ENCODE data around the gene TRIM24.

The TRIM24 gene

DNA sequence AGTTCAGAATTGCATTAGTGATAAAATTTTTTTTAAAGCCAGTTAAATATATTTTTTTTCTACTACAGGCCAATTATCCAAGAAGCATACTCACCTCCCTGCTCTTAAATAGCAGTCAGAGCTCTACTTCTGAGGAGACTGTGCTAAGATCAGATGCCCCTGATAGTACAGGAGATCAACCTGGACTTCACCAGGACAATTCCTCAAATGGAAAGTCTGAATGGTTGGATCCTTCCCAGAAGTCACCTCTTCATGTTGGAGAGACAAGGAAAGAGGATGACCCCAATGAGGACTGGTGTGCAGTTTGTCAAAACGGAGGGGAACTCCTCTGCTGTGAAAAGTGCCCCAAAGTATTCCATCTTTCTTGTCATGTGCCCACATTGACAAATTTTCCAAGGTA is 119.1 kb downstream of the TRIM24 start:
- DNase-seq (ENCODE audit: low read depth), result no peak

DNA sequence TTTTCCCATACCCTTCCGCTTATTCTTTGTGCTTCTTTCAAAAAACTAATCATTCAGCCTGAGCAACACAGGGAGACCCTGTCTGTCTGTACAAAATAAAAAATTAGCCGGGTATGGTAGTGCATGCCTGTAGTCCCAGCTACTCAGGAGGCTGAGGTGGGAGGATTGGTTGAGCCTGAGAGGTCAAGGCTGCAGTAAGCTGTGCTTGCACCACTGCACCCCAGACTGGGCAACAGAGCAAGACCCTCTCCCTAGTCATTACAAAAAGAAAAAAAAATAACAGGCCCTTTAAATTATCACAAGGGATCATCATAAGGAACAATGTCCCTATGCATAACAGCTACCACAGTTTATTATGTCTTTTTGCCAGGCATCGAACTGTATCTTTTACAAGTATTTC is 119.6 kb downstream of the TRIM24 start:
- no peak for DNase-seq (ENCODE audit: low read depth)

DNA sequence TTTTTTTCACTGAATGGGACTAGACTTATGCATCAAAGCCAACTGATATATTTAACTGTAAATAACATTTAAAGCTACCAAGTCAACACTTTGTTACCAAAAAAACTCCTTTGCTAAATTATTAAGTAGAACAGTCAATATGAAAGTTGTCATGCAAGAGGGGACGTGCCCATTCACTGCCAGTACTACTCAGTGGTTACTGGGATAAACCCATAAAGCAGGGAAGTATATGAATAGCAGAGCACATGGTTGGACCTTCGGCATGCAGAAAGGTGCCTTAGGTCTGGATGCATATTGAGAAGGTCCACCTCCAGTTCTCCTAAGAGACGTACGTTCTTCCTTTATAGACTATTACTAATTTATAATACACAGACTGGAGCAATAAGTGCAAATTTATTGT is 121.0 kb downstream of the TRIM24 start:
- DNase-seq (ENCODE audit: low read depth), result no peak

DNA sequence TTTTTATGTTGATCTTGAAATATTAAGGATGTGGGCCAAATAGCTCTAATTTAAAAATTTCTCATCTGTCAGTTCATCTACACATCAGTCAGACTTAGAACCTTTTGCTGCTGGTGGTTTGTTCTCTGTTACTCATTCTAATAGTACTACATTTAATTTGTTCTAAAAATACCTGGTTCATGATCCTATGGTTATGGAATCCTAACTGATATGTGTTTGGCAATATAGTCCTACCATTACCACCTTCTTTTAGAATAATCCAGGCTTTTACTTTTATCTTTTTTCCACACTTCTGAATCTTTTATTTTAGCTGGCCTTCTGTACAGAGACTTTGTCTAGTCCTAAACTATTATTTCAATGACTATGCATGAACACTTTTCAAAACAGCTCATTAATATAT is 124.2 kb downstream of the TRIM24 start:
- no peak for DNase-seq (ENCODE audit: low read depth)

DNA sequence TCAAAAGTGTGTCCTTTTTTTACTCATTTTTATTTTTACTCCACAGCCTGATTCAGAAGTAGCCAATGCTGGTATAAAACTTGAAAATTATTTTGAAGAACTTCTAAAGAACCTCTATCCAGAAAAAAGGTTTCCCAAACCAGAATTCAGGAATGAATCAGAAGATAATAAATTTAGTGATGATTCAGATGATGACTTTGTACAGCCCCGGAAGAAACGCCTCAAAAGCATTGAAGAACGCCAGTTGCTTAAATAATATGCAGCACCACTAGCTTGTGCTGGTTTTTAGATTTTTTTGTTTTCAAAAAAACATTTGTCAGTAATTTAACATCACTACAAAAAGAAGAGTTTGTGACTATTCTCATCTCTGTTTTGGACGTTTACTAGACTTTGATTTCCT is 124.6 kb downstream of the TRIM24 start:
- no peak for DNase-seq (ENCODE audit: low read depth)

DNA sequence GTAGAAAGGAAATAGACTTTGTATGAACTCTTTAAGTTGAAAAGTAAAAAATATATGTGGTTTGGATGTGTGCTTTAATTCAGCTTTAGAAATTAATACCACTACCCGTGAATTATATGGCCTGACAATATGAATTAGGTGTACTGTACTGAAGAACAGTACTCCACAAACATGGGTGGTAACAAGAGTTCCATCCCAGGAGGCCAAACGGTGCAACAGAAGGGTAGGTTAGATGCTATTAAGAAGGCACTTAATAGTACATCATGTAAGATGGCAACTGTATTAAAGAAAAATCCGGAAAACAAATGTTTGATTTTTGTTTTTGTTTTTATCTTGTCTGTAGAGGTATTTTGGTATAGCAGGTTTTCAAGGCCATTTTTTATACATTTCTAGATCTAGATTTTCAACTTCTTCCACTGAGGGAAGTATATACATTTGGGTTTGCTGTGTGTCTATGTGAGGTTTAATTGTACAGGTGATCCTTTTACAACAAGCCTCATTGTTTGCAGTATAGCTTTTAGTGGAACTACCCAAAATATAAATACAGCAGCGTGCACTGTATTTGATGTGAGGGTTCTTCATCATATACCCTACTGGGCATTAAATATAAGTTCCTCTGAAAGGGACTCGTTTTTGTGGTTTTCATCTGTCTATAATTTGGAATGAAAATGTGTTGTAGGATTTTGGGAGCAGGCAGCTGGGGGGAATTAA is 125.4 kb downstream of the TRIM24 start:
- no peak for DNase-seq (ENCODE audit: low read depth)

DNA sequence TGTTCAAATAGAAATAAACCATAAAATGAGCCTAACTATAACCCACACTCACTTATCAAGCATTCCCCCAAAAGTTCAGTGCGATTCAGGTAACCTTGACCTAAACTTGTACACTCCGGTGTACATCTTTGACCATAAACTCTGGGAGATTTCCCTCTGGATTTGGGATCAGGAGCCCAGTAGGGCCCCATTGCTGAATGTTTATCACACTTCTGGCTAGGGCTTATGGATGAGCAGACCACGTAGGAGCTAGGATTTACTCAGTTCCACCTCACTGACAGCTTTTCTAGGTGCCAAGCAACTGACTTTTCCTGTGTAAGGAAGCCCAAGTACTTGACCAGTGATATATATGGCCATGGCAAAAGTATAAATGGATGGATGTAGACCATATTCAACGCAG is 127.4 kb downstream of the TRIM24 start:
- no peak for DNase-seq (ENCODE audit: low read depth)

DNA sequence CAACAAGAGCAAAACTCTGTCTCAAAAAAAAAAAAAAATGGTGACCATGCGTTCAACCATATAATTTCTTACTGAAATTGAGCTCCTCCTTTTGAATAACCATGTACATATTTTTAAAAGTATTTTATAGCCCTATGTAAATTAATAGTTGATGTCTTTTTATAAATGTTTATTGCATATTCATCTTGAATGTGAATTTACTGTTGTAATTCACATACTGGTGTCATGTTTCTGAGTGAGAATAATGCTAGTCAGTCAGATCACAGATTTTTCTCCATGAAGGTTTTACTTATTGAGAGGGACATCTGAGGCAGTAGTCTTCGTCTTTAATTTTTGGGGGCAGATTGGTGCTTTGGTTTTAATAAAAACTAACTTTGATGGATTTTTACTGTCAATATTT is 128.9 kb downstream of the TRIM24 start:
- DNase-seq (ENCODE audit: low read depth), result no peak

DNA sequence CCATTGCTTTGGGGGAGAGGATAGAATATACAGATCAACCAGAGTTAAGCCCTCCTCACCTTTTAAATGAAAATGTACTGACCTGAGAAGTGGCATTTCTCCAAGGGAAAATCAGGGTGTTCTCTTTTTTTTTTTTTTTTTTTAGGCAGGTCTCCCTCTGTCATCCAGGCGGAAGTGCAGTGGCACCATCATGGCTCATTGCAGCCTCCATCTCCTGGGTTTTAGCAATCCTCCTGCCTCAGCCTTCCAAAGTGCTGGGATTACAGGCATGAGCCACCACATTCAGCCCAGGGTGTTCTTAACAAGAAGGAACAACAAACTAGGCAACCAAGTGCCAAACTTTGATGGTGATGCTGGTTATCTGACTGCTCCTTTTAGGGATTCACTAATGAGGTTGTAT is 130.1 kb downstream of the TRIM24 start:
- no peak for DNase-seq (ENCODE audit: low read depth)

DNA sequence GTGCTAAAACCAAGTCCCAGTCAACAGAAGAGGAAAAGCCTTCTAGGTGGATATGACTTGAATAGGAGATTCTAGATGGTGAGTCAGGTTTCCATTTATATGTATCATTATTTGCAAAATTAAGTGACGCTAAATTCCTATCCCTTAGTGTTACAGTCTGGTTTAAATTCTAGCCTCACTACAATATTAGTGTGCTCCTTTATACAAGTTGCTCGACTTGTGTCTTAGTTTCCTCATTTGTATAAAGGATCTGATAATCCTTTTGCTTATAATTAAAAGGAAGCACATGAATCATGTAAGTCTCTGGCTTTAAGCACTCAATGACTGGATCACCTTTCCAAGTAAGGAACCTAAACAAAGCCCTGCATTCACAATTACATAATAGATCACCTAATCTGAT is 135.4 kb downstream of the TRIM24 start:
- no peak for DNase-seq (ENCODE audit: low read depth)

DNA sequence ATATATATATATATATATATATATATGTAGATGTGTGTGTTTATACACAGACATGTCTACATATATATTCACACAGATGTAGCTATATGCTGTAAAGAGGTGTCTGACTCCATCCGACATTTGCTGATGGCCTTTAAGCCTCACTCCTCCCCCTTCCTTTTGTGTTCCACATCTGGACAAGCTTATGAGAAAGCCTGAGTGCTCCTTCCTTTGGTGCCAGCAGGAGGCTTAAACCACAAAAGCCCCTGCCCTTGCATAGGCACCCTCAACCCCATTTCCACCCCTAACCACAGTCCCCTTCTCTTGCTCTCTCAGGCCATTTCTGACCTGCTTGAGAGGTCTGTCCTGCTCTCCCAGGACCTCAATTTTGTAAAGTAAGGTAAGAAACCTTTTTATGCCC is 142.4 kb downstream of the TRIM24 start:
- no peak for DNase-seq (ENCODE audit: low read depth)

DNA sequence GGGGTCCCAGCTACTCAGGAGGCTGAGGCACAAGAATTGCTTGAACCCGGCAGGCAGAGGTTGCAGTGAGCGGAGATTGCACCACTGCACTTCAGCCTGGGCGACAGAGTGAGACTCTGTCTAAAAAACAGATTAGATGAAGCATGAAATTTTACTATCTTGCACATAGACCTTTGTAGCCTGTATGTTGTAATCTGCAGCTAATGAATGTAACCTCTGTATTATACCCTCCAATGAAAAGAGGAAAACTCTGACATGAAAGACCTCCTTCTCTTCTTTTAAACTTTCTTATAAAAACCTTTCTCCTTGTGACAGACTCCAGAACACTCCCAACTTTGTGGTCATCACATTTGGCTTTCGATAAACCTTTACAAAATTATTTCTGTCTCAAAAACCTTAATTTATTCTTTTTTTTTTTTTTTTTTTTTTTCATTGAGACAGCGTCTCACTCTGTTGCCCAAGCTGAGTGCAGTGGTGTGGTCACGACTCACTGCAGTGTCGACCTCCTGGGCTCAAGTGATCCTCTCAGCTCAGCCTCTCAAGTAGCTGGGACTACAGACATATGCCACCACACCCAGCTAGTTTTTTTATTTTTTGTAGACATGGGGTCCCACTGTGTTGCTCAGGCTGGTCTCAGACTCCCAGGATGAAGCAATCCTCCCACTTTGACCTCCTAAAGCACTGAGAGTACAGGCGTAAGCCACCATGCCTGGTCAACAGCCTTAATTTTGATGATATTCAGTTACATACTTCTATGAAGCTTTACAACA is 143.7 kb downstream of the TRIM24 start:
- no peak for DNase-seq (ENCODE audit: low read depth)

DNA sequence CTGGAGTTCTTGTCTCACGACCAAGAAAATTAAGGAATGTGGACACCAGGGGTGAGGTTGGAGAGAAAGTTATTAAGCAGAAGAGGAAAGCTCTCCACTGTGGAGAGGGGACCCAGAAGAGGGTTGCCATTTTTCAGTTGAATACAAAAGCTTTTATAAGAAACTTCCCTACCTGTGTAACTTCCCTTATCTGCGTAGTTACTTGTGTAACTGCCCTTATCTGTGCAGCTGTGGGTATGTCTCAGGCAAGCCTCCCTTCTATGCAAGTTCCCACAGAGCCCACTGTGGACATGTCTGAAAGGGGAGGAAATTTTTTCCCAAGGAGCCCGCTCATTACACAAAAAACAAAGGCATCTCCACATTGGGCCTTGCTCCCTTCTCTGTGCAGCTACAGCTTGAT is 146.2 kb downstream of the TRIM24 start:
- DNase-seq (ENCODE audit: low read depth), result no peak

DNA sequence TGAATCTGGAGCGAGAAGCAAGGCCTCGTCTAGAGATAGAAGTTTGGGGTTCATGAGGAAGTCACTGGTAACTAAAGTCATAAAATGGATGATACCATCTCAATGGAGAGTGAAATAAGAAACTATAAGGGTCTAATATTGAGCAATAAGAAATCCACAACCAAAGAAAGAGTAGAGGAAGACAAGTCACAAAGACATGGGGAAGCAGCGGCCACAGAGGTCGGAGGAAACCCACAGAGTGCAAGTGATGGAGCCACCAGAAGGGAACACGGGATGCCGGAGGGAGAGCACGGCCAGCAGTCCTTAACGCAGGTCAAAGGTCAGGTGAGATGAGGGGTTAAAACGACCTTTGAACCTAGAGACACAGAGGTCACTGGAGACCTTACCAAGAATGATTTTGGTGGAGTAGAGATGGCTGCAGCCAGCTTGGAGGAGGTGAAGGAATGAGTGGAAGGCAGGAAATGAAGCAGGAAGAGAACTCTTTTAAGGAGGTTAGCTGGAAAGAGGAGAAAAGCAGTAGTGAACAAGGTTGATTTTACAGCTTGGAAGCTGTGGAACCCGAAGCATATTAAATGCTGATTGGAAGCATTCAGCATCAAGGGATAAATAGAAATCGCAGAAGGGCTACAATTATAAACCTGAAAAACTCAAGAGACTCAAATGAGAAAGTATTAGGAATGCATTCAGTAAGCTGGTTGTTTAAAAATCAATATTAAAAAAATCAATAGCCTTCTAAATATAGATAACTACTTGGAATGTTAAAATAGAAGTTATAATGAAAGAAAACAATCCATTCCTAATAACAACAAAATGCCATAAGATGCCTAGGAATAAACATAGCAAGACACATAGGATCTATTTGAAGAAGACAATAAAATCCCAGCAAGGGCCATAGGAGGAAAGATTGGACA is 147.4 kb downstream of the TRIM24 start:
- no peak for DNase-seq (ENCODE audit: low read depth)

DNA sequence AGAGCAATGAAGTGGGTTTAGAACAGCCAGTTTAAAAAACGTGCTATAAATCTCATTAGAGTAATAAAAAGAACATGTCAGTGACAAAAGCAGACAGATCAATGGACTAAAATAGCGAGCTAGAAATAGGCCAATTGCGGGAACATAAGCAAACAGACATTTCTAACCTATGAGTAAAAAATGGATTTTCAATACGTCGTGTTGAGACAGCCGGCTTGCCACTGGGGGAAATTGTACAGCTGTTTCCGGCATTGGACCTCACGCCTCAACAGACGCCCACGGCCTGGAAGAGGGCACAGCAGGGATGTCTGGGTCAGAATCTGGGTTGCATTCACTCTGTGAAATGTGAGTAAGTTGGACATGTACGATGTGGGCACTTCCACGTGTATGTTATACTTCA is 148.2 kb downstream of the TRIM24 start:
- no peak for DNase-seq (ENCODE audit: low read depth)

DNA sequence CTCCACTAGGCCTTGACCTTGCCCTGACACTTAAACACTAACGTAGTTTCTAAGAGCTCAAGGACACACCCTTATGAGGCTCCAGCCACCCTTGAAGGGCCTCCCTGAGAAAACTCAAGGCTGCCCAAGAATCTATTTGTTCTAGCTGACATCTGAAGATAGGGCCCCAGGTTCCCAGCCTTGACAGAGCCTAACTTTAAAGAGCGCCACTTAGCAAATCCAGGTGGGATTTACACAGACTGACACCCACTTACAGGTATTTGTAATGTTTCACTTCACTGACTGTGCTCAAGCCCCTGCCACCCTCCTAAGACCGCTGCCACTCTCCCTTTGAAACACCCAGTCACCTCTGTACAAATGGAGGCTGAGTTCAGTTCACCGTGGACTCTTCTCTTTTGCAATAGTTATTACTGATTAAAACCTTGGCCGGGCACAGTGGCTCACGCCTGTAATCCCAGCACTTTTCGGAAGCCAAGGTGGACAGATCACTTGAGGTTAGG is 150.7 kb downstream of the TRIM24 start:
- no peak for DNase-seq (ENCODE audit: low read depth)

DNA sequence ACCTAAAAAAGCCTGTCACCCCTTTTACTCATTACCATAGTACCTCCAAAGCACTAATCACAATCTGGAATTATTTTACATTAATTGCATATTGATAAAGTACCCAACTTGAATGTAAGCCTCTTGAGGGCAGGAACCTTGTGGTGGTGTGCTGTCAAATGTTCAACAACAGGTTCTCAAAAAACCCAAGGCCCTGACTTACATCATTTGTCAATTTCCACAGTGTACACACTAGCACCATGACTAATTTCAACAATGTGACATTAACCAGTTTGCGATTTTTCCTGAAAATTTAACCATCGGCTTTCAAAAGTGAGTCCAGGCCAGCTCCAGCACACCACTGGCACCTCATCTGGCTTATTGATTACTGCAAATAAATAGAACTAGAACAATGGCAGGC is 153.6 kb downstream of the TRIM24 start:
- no peak for DNase-seq (ENCODE audit: low read depth)

DNA sequence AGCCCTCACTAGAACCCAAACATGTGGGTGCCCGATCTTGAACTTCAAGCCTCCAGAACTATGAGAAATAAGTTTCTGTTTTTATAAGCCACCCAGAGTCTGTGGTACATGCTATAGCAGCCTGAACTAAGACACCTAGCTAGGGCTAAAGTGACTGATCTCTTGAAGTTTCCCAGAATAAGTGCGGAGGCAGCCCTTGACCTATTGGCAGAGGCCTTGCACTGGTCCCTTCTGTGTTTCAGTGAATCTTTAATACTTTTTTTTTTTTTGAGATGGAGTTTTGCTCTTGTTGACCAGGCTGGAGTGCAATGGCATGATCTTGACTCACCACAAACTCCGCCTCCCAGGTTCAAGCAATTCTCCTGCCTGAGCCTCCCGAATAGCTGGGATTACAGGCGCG is 156.0 kb downstream of the TRIM24 start:
- no peak for DNase-seq (ENCODE audit: low read depth)

DNA sequence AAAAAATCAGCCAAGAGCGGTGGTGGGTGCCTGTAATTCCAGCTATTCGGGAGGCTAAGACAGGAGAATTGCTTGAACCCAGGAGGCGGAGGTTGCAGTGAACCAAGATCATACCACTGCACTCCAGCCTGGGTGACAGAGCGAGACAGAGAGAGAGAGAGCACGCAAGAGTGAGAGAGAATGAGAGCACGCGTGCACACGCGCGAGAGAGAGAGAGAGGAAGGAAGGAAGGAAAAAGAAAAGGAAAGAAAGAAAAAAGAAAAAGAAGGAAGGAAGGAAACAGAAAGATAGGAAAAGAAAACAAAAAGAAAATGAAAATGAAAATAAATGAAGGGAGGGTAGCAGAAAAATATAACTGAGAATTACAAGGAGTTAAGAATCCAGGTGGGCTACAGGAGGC is 158.4 kb downstream of the TRIM24 start:
- DNase-seq (ENCODE audit: low read depth), result no peak

DNA sequence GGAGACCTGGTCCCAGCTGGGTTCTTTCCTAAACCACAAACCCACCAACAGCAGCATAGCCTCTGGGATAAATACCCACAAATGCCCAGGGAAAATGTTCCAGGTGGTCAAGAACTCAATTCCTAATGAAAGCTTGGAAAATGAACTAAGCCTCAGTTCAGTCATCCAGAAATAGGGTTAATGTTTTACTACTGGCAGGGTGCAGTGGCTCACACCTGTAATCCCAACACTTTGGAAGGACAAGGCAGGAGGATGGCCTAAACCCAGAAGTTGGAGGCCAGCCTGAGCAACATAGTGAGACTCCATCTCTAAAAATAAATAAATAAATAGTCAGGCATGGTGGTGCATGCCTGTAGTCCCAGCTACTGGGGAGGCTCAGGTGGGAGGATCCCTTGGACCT is 158.9 kb downstream of the TRIM24 start:
- no peak for DNase-seq (ENCODE audit: low read depth)

DNA sequence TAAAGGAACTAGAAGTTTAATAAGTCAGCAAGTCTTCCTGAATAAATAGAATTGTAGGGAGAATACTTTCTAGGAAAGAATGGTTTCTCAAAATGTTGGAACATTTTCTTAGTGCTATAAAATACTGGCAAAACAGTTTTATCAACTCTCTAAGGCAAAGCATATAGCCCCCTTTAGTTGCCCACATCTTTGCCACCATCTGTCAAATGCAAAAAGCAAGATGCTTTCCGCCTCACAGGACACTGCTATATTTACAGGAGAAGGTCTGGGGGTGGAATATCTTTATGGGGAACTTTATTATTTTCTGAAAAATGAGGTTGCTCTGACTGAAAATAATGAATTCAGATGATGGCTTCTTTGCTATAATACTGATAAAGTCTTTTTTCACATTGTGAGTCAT is 162.8 kb downstream of the TRIM24 start:
- DNase-seq (ENCODE audit: low read depth), result no peak

DNA sequence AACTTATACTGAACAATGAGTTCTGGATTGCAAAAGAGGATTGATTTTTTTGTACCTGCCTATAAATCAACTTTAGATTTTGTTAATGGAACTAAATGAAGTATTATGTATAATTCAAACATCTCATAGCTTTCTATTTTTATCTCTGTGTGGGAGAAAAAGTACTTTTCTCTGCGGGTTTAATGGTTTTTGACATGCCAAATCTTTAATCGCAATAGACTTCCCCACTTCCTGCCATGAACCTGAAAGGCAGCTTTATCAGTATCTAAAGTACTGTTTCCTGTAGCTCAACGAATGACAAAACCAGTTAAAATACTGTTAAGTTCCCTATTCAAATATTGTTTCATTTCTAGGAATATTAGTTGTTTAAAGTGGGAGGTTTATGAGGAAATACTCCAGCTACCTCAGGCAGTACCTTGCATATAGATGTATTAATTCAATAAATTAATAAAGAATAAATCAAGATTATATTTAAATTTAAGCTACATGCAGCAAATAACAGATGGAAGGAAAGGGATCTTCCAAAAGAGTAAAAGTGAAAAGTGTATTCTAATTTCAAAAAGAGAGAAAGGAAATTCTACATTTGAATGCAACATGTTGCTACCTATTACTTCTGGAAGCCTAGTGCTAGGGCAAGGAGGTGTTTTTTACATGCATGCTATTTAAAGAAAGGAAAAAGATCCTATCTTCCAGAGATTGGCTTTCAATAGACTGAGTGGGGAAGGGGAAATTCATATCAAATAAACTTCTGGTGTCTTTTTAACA is 165.2 kb downstream of the TRIM24 start:
- DNase-seq (ENCODE audit: low read depth), result no peak
